ENCODE measurements around the gene PREPL. TPM values are rescaled to one million over a fixed set of nuclear protein-coding genes. Genes with fewer than 3 reads are reported as not detected.

PREPL gene
- total and polyA plus RNA-seq, 10 of the 15 experiments (the other 5 are each of a cell fraction or from before 2014, with no cell fraction given), result 9.2 to 43.0 (median 20.4) TPM

GRCh38 chr2:44280869-44281268 lies 80.4 kb downstream of the PREPL start:
- ATAC-seq (no peak), DNase-seq (ENCODE audit: low read depth, low spot score) (no peak), FAIRE-seq (no peak)
- ChIA-PET RAD21 (ENCODE audit: unreplicated experiment) (no interaction called here), CTCF (interaction anchor here (1.0 kb wide), 1 partner anchor 22 kb away, joined by 5 read pairs; no protein-coding TSS in a partner anchor), SMC1A (ENCODE audit: uncharacterized antibody, unreplicated experiment) (interaction anchor here (1.0 kb wide), 1 partner anchor 31 kb away, joined by 3 read pairs; no protein-coding TSS in a partner anchor), POLR2A (no interaction called here)
- Histone ChIP-seq H3K9me3 (replicated peaks; ENCODE audit: control insufficient read depth, insufficient read depth, low read length) (no peaks in the 10 kb centered on the region), H2AFZ (ENCODE audit: control insufficient read depth, low read depth, low read length) (no peak overlapping the region), H4K20me1 (ENCODE audit: control insufficient read depth, insufficient read depth) (no peaks in the 10 kb centered on the region), H3K4me2 (ENCODE audit: control insufficient read depth, insufficient read depth) (no peak overlapping the region), H3K79me2 (ENCODE audit: control insufficient read depth, insufficient read depth, low read length) (no peaks in the 10 kb centered on the region), H3K4me1 (ENCODE audit: control insufficient read depth, insufficient read depth, low read length) (no peaks in the 10 kb centered on the region), H3K9ac (ENCODE audit: control insufficient read depth, insufficient read depth, low read length) (no peak overlapping the region), H3K4me3 (no peak overlapping the region), H3K27me3 (replicated peaks in 1 of 2; ENCODE audit: control insufficient read depth in 2 of 2, insufficient read depth in 2 of 2, low read length in 1 of 2) (no peaks in the 10 kb centered on the region; a peak in 1 of 4 replicates), H3K27ac (ENCODE audit: control insufficient read depth, insufficient read depth) (no peak overlapping the region), H3K36me3 (ENCODE audit: control insufficient read depth in 2 of 2, insufficient read depth in 2 of 2, low read length in 1 of 2) (no peaks in the 10 kb centered on the region)
- no TSS peak for BruUV-seq (replicated peaks)
- 20% methylated on average over 1 of the region's 1 CpG for WGBS (ENCODE audit: insufficient coverage, insufficient replicate concordance, low lambda C conversion rate, missing lambda C conversion rate)
- in situ Hi-C loops (cut with MboI) (no loop called here), intact Hi-C loops (cut with micrococcal nuclease; ENCODE audit: unreplicated experiment) (no loop called here)
- TF ChIP-seq JUNB (IDR thresholded peaks at IDR 0.05) (no peak), ZBTB33 (IDR thresholded peaks at IDR 0.05) (no peak), NFYA (IDR thresholded peaks at IDR 0.05; ENCODE audit: borderline replicate concordance, low read depth, low read length) (no peak), FOXM1 (IDR thresholded peaks at IDR 0.05; ENCODE audit: low read depth, low read length) (no peak), HDGF (IDR thresholded peaks at IDR 0.05) (no peak), NFXL1 (IDR thresholded peaks at IDR 0.05; ENCODE audit: borderline replicate concordance) (no peak), PAX8 (IDR thresholded peaks at IDR 0.05) (no peak), FOXK2 (IDR thresholded peaks at IDR 0.05) (no peak), CREB1 (IDR thresholded peaks at IDR 0.05; ENCODE audit: low read depth) (no peak), TCF3 (IDR thresholded peaks at IDR 0.05; ENCODE audit: borderline replicate concordance, insufficient read depth, low read depth, low read length) (no peak)
- TF ChIP-seq, protein P1, sequence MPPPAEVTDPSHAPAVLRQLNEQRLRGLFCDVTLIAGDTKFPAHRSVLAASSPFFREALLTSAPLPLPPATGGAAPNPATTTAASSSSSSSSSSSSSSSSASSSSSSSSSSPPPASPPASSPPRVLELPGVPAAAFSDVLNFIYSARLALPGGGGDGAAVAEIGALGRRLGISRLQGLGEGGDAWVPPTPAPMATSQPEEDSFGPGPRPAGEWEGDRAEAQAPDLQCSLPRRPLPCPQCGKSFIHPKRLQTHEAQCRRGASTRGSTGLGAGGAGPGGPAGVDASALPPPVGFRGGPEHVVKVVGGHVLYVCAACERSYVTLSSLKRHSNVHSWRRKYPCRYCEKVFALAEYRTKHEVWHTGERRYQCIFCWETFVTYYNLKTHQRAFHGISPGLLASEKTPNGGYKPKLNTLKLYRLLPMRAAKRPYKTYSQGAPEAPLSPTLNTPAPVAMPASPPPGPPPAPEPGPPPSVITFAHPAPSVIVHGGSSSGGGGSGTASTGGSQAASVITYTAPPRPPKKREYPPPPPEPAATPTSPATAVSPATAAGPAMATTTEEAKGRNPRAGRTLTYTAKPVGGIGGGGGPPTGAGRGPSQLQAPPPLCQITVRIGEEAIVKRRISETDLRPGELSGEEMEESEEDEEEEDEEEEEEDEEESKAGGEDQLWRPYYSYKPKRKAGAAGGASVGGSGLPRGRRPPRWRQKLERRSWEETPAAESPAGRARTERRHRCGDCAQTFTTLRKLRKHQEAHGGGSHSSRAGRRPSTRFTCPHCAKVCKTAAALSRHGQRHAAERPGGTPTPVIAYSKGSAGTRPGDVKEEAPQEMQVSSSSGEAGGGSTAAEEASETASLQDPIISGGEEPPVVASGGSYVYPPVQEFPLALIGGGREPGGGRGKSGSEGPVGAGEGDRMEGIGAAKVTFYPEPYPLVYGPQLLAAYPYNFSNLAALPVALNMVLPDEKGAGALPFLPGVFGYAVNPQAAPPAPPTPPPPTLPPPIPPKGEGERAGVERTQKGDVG (CRISPR knock-in tag; IDR thresholded peaks at IDR 0.05), result no peak
- TF ChIP-seq, protein P2, sequence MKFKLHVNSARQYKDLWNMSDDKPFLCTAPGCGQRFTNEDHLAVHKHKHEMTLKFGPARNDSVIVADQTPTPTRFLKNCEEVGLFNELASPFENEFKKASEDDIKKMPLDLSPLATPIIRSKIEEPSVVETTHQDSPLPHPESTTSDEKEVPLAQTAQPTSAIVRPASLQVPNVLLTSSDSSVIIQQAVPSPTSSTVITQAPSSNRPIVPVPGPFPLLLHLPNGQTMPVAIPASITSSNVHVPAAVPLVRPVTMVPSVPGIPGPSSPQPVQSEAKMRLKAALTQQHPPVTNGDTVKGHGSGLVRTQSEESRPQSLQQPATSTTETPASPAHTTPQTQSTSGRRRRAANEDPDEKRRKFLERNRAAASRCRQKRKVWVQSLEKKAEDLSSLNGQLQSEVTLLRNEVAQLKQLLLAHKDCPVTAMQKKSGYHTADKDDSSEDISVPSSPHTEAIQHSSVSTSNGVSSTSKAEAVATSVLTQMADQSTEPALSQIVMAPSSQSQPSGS (IDR thresholded peaks at IDR 0.05; ENCODE audit: low read length), result no peak
- TF ChIP-seq, protein P3, sequence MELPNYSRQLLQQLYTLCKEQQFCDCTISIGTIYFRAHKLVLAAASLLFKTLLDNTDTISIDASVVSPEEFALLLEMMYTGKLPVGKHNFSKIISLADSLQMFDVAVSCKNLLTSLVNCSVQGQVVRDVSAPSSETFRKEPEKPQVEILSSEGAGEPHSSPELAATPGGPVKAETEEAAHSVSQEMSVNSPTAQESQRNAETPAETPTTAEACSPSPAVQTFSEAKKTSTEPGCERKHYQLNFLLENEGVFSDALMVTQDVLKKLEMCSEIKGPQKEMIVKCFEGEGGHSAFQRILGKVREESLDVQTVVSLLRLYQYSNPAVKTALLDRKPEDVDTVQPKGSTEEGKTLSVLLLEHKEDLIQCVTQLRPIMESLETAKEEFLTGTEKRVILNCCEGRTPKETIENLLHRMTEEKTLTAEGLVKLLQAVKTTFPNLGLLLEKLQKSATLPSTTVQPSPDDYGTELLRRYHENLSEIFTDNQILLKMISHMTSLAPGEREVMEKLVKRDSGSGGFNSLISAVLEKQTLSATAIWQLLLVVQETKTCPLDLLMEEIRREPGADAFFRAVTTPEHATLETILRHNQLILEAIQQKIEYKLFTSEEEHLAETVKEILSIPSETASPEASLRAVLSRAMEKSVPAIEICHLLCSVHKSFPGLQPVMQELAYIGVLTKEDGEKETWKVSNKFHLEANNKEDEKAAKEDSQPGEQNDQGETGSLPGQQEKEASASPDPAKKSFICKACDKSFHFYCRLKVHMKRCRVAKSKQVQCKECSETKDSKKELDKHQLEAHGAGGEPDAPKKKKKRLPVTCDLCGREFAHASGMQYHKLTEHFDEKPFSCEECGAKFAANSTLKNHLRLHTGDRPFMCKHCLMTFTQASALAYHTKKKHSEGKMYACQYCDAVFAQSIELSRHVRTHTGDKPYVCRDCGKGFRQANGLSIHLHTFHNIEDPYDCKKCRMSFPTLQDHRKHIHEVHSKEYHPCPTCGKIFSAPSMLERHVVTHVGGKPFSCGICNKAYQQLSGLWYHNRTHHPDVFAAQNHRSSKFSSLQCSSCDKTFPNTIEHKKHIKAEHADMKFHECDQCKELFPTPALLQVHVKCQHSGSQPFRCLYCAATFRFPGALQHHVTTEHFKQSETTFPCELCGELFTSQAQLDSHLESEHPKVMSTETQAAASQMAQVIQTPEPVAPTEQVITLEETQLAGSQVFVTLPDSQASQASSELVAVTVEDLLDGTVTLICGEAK (IDR thresholded peaks at IDR 0.05; ENCODE audit: borderline replicate concordance), result no peak
